HCT116 (cell line): ENCODE measurements around the gene NAA40.

Experiments used
- CTCF ChIP-seq, 3 experiments: fragments of 200-600 bp in 1 of 3; sonication (generic) in 1 of 3; IDR thresholded peaks in 2 of 3; conservative IDR thresholded peaks in 1 of 3; 2 replicates each; pipeline ENCODE4 v1.5.1; 2012 to 2017; ENCODE audit warnings: low read depth in 2 of 3, low read length in 2 of 3, antibody characterized with exemption in 1 of 3, borderline replicate concordance in 1 of 3, control low read depth in 1 of 3, mild to moderate bottlenecking in 1 of 3, mixed read lengths in 1 of 3, mixed run types in 1 of 3, moderate library complexity in 1 of 3; ENCODE audit not compliant: insufficient read depth in 1 of 3
- EZH2 ChIP-seq: fragments of 200-600 bp; sonication (generic); IDR thresholded peaks from 2 replicates; pipeline ENCODE4 v1.6.1; 2017; ENCODE audit warnings: antibody characterized with exemption, mixed run types
- EZH2phosphoT487 ChIP-seq: fragments of 200-600 bp; IDR thresholded peaks from 2 replicates; pipeline ENCODE4 v1.6.1; 2018; ENCODE audit warnings: antibody characterized with exemption, borderline replicate concordance
- POLR2A ChIP-seq: IDR thresholded peaks from 2 replicates; pipeline ENCODE4 v1.7.0; 2011; ENCODE audit warnings: borderline replicate concordance; ENCODE audit not compliant: insufficient read depth, insufficient read length; ENCODE audit errors: extremely low read depth
- POLR2AphosphoS5 ChIP-seq: IDR thresholded peaks from 2 replicates; pipeline ENCODE4 v1.6.1; 2011; ENCODE audit warnings: mild to moderate bottlenecking, low read depth, low read length, moderate library complexity
- RAD21 ChIP-seq: IDR thresholded peaks from 2 replicates; pipeline ENCODE4 v1.6.1; 2012; ENCODE audit warnings: low read depth, mild to moderate bottlenecking
- REST ChIP-seq: IDR thresholded peaks from 2 replicates; pipeline ENCODE4 v1.6.1; 2012; ENCODE audit warnings: low read depth
- SIN3A ChIP-seq: IDR thresholded peaks from 2 replicates; pipeline ENCODE4 v1.6.1; 2012; ENCODE audit warnings: low read depth
- SP1 ChIP-seq: IDR thresholded peaks from 2 replicates; pipeline ENCODE4 v1.6.1; 2012; ENCODE audit warnings: low read depth

- TF ChIP-seq SP1 (no peak), POLR2AphosphoS5 (no peak), EZH2 (no peak), CTCF (IDR thresholded peaks at IDR 0.05 in 2 of 3, conservative IDR thresholded peaks at IDR 0.05 in 1 of 3; ENCODE audit: borderline replicate concordance in 1 of 3, insufficient read depth in 1 of 3, low read depth in 2 of 3, low read length in 2 of 3) (no peak), RAD21 (no peak), EZH2phosphoT487 (no peak), SIN3A (no peak), REST (no peak), POLR2A (no peak)
Observed at GRCh38 chr11:63909591-63910506, 29.0 kb upstream of the NAA40 start.
